Activated T-cell treated with anti-CD3 and anti-CD28 coated beads, Interleukin-2, amount 50 U/mL, for 72 hours (primary cell): ENCODE data around the gene PHRF1. TPM values are rescaled to one million over a fixed set of nuclear protein-coding genes. Genes with fewer than 3 reads are reported as not detected.

Experiments
- ATAC-seq, 2 donors: fragments of 150-1000 bp; cut with Tn5 transposase; replicated peaks in 1 of 2; 2 replicates each; pipeline ENCODE4 v1.10.0; 2021; ENCODE audit warnings: moderate library complexity in 2 of 2, mild to moderate bottlenecking in 1 of 2
- DNase-seq, 2 donors: peaks; one replicate each; pipeline ENCODE4 v3.0.0; 2021 to 2022; ENCODE audit warnings: mixed read lengths in 1 of 2
- H3K27ac Mint-ChIP-seq: one replicate; pipeline ENCODE4 v1.8.0; 2022; ENCODE audit warnings: mild to moderate bottlenecking, moderate library complexity, mixed read lengths
- H3K27me3 Mint-ChIP-seq: one replicate; pipeline ENCODE4 v1.8.0; 2022; ENCODE audit warnings: low read depth, mixed read lengths
- H3K36me3 Mint-ChIP-seq, 2 donors: one replicate each; pipeline ENCODE4 v1.8.0; 2022; ENCODE audit warnings: mixed read lengths in 2 of 2, mild to moderate bottlenecking in 1 of 2; ENCODE audit not compliant: insufficient read depth in 2 of 2
- H3K4me1 Mint-ChIP-seq: one replicate; pipeline ENCODE4 v1.8.0; 2022; ENCODE audit warnings: low read depth, mixed read lengths
- H3K4me3 Mint-ChIP-seq, 2 donors: one replicate each; pipeline ENCODE4 v1.8.0; 2022; ENCODE audit warnings: mild to moderate bottlenecking in 2 of 2, mixed read lengths in 2 of 2, moderate library complexity in 2 of 2
- H3K9me3 Mint-ChIP-seq, 2 donors: one replicate each; pipeline ENCODE4 v1.8.0; 2022; ENCODE audit warnings: mixed read lengths in 2 of 2
- total RNA-seq, 2 donors: library from RNA; stranded (reverse); gene quantifications; one replicate each; pipeline ENCODE4 v1.2.3, GENCODE V29; 2022

Gene PHRF1
- total RNA-seq, 2 donors from 2014 or later, result 29.7 to 31.0 TPM

- no peak overlapping the region for H3K4me3 Mint-ChIP-seq
These were observed 41.1 kb upstream of the PHRF1 start for GRCh38 chr11:535210-535518.

DNA sequence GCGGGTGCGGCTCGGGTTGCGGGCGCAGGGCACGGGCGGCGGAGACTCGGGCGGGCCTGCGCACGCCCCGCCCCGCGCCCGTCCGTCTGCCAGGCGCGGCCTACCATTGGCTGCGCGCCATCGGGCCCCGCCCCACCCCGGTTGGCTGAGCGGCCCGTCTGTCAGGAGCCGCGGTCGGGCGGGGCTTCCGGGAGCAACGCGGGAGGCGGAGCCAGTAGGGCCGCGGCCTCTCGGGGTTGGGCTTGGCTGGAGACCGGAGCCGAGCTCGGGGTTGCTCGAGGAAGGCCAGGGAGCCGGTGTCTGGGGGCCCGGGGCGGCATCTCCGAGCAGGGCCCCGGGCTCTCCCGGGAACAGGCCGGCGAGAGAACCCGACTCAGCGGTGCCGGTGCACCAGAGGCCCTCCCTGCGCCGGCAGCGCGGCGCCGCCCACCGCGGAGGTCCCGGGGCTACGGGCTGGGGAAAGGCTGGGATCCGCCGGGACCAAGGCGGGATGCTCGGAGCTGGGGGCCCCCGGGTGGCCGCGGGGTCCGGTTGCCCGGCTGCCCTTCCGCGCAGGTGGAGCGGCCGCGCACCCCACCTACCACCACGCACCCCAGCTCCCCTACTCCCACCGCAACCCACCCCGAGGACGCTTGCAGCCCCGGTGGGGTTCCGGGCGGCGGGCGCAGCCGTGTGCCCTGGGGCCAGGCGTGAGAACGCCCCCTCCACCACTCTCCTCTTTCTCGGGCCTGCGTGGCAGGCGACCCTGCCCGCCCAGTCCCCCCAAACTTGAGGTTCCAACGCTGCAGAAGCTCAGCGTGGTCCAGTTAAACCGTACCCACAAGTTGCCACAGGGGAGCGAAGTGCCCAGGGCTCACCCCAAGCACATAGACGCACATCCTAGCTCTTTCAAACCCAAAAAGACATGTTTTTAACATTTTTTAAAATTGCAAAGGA is 40.5 kb upstream of the PHRF1 start, which contains the start of gene HRAS:
Gene HRAS, minus strand, starts transcription at position 58 of the 936 bp plus-strand sequence.
- ATAC-seq (peak; percentile 88 to 89), DNase-seq (peak; percentile 97 to 99)
- Mint-ChIP-seq H3K4me1 (peaks cover 6% of the 10 kb centered on the region), H3K27ac (peak within 1 kb of the TSS; percentile 82), H3K27me3 (no peaks in the 10 kb centered on the region), H3K9me3 (no peaks in the 10 kb centered on the region), H3K36me3 (peaks cover 0 to 2% of the 10 kb centered on the region in 2 donors), H3K4me3 (peak within 1 kb of the TSS; percentile 94 to 95)

More at GRCh38 chr11:535210-535518, 41.1 kb upstream of the PHRF1 start:
- no peaks in the 10 kb centered on the region for H3K9me3 Mint-ChIP-seq
- peaks cover 0 to 2% of the 10 kb centered on the region in 2 donors for H3K36me3 Mint-ChIP-seq
- DNase-seq, result peak in 1 of 2 donors; percentile 47
- peaks cover 6% of the 10 kb centered on the region for H3K4me1 Mint-ChIP-seq
- peak in 1 of 2 donors; percentile 39 for ATAC-seq
- H3K27me3 Mint-ChIP-seq, result no peaks in the 10 kb centered on the region
- H3K27ac Mint-ChIP-seq, result no peak overlapping the region

DNA sequence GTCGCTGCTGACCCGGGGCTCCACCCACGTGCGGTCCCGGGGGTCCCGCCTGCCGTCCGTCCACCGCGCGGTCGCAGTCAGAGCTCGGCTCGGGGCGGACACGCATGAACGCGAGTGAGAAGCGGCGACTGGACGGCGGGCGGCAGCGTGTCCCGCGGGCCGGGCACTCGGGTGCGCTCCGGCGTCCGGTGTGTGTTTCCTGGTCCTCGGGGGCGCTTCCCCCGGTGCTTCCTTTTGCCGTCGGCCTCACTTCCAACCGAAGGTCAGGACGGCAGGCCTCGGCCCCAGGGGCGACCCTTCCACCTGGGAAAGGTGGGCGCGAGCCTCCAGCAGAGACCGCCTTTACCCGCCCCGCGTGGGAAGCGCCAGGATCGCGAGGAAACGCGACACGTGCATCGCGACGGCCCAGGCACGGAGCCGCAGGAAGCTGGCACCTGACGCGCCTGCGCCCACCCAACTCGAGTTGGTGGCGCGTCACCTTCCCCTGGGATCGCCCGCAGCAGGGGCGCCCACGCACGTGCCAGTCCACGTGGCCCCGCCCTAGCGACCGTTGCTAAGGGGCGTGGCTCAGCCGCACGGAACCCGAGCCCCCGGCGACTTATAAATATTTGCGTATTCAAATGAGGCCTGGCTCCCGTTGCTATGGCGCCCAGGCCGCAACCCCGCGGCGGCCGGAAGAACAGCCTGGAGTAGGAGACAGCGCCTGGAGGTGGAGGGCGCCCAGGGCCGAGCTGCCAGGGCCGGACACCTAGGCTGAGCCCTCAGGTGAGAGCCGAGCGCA is 39.2 kb upstream of the PHRF1 start, which contains the start of gene LRRC56:
Gene LRRC56, plus strand, starts transcription at position 687 of the 781 bp plus-strand sequence. CDS start 3,158 bp downstream, outside the sequence.
- Mint-ChIP-seq H3K9me3 (no peaks in the 10 kb centered on the region), H3K36me3 (peaks cover 0 to under 1% of the 10 kb centered on the region in 2 donors), H3K4me1 (peaks cover 6% of the 10 kb centered on the region), H3K4me3 (peak within 1 kb of the TSS; percentile 94 to 95), H3K27me3 (no peaks in the 10 kb centered on the region), H3K27ac (peak within 1 kb of the TSS; percentile 82)
- ATAC-seq (peak; percentile 24 to 25), DNase-seq (peak; percentile 83 to 85)

DNA sequence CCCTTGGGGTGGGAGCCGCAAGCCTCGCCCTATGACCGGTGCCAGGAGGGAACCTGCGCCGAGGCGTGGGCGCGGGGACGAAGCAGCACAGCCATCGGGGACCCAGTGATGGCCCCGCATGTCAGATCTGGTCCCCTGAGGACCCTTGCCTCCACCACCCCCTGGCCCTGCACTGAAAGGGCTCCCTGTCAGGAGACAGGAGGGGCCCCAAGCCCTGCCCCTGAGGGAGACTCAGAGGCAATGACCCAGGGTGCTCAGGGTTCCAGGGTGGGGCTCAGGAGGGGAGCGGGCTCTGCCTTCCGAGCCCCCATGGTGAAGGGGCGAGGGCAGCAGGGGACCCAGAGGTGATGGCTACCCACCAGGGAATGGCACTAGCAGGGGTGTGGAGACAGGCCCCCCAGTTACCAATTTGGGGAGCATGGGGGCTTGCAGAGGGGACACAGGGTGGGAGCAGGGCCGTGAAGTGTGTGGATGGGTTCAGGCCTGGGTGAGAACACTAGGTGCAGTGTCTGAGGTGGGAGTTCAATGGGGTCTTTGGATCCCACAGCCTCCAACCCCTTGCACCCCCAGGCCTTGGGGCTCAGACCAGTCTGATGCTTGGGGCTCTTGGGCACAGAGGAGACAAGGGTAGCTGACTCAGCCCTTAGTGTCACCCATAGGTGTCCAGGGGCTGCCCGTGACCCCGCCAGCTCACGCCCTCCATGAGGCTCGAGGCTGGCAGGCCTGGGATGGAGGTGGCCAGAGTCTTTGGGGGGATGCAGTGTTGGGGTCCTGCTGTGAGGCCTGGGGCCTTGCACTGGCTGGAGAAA is 38.4 kb upstream of the PHRF1 start:
- no peaks in the 10 kb centered on the region for H3K9me3 Mint-ChIP-seq
- no peaks in the 10 kb centered on the region for H3K36me3 Mint-ChIP-seq
- no peak for ATAC-seq
- peaks cover 6% of the 10 kb centered on the region for H3K4me1 Mint-ChIP-seq
- H3K27me3 Mint-ChIP-seq, result no peaks in the 10 kb centered on the region
- H3K4me3 Mint-ChIP-seq, result peak overlapping the region; percentile 94 to 95
- DNase-seq, result no peak
- no peak overlapping the region for H3K27ac Mint-ChIP-seq

DNA sequence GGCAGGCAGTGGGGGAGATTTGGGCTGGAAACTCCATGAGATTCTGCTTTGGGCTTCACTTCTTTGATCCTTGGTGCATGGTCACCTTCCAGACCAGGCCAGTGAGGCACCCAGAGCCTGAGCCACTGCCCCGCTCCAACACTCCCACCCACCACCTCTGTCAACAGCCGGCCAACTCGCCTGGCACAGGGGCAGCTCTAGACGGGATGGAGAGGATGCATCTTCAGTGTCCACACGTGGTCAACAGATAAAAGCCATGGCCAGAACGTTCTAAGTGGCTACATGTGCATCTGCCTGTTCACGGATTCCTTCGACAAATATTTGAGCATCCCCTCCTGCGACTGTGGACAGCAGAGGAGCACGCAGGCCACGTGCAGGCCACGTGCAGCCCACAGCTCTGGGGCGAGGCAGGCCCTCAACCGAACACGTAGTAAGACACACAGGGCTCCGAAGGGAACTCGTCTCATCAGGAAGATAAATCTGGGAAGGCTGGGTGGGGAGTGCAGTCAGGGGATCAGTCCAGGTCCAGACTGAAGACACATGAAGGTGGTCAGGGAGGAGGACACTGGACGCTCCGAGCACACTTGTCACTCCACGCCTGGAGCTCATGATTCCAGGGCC is 37.7 kb upstream of the PHRF1 start:
- Mint-ChIP-seq H3K27me3 (no peaks in the 10 kb centered on the region), H3K4me1 (peaks cover 6% of the 10 kb centered on the region), H3K4me3 (no peak overlapping the region), H3K9me3 (no peaks in the 10 kb centered on the region), H3K27ac (no peak overlapping the region), H3K36me3 (no peaks in the 10 kb centered on the region)
- DNase-seq, result no peak
- no peak for ATAC-seq

DNA sequence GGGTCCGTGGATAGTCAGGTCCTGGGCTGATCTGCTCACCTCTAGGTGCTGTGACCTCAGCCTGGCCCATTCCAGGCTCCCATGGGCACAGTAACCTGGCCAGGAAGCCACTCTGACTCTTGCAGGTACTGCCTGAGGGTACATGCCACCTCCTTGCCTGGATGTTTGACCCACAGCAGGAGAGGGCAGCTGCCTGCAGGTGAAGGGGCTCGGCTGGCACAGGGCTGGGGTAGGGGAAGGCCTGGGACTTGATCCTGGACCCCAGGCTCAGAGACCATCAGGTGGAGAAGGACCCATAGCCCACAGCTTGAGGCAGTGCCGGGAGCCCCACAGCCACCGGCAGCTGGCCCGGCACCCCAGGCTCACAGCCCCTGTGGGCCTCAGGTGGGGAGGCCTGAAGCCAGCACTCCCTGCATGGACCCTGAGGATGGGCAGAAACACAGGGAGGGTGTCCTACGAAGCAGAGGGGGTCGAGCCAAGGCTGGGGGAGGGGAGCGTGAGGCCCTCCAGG is 36.2 kb upstream of the PHRF1 start:
- DNase-seq (no peak), ATAC-seq (no peak)
- H3K4me1 Mint-ChIP-seq, result peaks cover 6% of the 10 kb centered on the region
- H3K4me3 Mint-ChIP-seq, result no peak overlapping the region
- no peaks in the 10 kb centered on the region for H3K9me3 Mint-ChIP-seq
- H3K27ac Mint-ChIP-seq, result no peak overlapping the region
- no peaks in the 10 kb centered on the region for H3K36me3 Mint-ChIP-seq
- H3K27me3 Mint-ChIP-seq, result no peaks in the 10 kb centered on the region

GRCh38 chr11:540583-541432 is 35.5 kb upstream of the PHRF1 start:
- no peak overlapping the region for H3K27ac Mint-ChIP-seq
- H3K36me3 Mint-ChIP-seq, result no peaks in the 10 kb centered on the region
- no peaks in the 10 kb centered on the region for H3K9me3 Mint-ChIP-seq
- ATAC-seq, result no peak
- no peak for DNase-seq
- H3K4me1 Mint-ChIP-seq, result peaks cover 6% of the 10 kb centered on the region
- no peaks in the 10 kb centered on the region for H3K27me3 Mint-ChIP-seq
- H3K4me3 Mint-ChIP-seq, result no peak overlapping the region

GRCh38 chr11:541433-541885 is 34.8 kb upstream of the PHRF1 start:
- Mint-ChIP-seq H3K27me3 (no peaks in the 10 kb centered on the region), H3K4me3 (no peak overlapping the region), H3K27ac (no peak overlapping the region), H3K4me1 (peaks cover 1% of the 10 kb centered on the region), H3K36me3 (no peaks in the 10 kb centered on the region), H3K9me3 (no peaks in the 10 kb centered on the region)
- DNase-seq (no peak), ATAC-seq (no peak)

- Mint-ChIP-seq H3K4me3 (no peak overlapping the region), H3K27ac (no peak overlapping the region), H3K4me1 (peaks cover 4% of the 10 kb centered on the region), H3K36me3 (no peaks in the 10 kb centered on the region), H3K27me3 (no peaks in the 10 kb centered on the region), H3K9me3 (no peaks in the 10 kb centered on the region)
- DNase-seq (no peak), ATAC-seq (no peak)
These were observed 31.5 kb upstream of the PHRF1 start for GRCh38 chr11:544817-545166.

GRCh38 chr11:545171-545570 is 31.1 kb upstream of the PHRF1 start:
- Mint-ChIP-seq H3K4me3 (no peak overlapping the region), H3K27me3 (no peaks in the 10 kb centered on the region), H3K4me1 (peaks cover 4% of the 10 kb centered on the region), H3K9me3 (no peaks in the 10 kb centered on the region), H3K27ac (no peak overlapping the region), H3K36me3 (no peaks in the 10 kb centered on the region)
- ATAC-seq, result no peak
- DNase-seq, result no peak

DNA sequence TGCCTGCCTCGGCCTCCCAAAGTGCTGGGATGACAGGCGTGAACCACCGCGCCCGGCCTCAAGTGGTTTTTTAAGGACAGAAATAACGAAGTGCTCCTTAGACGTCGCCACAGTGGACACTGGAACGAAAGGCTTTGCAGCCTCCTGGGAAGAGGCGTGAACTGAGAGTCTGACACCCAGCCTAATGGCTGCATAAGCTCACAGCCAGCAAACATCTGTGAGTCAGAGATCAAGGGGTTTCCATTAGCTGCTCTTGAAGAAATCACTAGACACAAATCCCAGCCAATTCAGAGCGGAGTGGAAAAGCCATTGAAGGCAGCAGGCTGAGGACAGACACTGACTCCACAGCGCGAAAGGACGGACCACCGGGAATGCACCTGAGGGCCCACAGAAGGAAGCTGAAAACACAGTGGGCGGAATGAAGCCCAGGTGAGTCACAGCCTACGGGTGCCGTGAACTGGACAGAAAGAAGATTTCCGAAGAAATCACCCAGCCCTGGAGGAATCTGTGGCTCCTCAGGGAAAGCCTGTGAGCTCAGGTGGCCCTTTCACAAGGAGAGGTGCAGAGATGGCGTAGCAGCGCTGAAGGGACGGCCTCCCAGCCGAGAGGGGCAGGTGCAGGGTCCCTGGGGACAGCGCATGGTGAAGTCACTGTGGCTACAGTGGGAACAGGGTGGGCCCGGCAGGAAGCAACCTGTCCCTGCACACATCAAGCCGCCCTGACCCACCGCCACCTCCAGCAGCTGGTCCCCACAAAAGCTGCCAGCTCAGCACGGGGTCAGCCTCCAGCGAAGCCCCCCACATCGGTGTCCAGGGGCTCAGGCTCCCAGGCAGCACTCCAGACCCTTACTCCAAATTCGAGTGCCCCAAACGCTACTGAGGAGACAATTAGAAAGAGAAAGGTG is 27.3 kb upstream of the PHRF1 start:
- Mint-ChIP-seq H3K4me1 (peaks cover 4% of the 10 kb centered on the region), H3K27me3 (no peaks in the 10 kb centered on the region), H3K4me3 (no peak overlapping the region), H3K27ac (no peak overlapping the region), H3K9me3 (no peaks in the 10 kb centered on the region), H3K36me3 (no peaks in the 10 kb centered on the region)
- DNase-seq (no peak), ATAC-seq (no peak)
